ENCODE data around the gene ACP4.
"Not testable (repeated sequence)": the region's sequence is repeated elsewhere in the genome, so short reads cannot be mapped to it uniquely, and the experiment has no call there.

DNA sequence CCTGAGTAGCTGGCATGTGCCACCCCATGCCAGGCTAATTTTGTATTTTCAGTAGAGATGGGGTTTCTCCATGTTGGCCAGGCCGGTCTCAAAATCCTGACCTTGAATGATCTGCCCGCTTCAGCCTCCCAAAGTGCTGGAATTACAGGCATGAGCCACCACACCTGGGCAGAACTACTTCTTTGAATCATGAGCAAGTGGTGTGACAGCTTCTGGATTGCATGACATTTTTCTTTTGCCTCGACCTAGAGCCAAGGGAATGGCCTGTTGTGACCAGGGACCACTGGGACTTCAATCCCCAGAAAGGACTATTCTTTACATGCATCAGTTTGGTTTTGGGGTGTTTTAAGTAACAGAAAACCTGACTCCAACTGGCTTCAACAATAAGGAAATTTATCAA lies 17.3 kb upstream of the ACP4 start:
- not testable (repeated sequence) for TF ChIP-seq ZFX (IDR thresholded peaks at IDR 0.05)
- TF ChIP-seq, protein P1, sequence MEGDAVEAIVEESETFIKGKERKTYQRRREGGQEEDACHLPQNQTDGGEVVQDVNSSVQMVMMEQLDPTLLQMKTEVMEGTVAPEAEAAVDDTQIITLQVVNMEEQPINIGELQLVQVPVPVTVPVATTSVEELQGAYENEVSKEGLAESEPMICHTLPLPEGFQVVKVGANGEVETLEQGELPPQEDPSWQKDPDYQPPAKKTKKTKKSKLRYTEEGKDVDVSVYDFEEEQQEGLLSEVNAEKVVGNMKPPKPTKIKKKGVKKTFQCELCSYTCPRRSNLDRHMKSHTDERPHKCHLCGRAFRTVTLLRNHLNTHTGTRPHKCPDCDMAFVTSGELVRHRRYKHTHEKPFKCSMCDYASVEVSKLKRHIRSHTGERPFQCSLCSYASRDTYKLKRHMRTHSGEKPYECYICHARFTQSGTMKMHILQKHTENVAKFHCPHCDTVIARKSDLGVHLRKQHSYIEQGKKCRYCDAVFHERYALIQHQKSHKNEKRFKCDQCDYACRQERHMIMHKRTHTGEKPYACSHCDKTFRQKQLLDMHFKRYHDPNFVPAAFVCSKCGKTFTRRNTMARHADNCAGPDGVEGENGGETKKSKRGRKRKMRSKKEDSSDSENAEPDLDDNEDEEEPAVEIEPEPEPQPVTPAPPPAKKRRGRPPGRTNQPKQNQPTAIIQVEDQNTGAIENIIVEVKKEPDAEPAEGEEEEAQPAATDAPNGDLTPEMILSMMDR (conservative IDR thresholded peaks at IDR 0.05): not testable (repeated sequence)
